HEK293 (cell line): ENCODE results near the gene KLHL21.

ENCODE experiments used
- CTCF ChIP-seq: fragments of 450-650 bp; formaldehyde crosslinking; IDR thresholded peaks from 2 replicates; pipeline ENCODE4 v1.5.1; 2016; ENCODE audit warnings: missing biosample characterization, missing genetic modification characterization
- MYNN ChIP-seq: fragments of 450-650 bp; formaldehyde crosslinking; IDR thresholded peaks from 2 replicates; pipeline ENCODE4 v1.5.1; 2016; ENCODE audit warnings: missing biosample characterization, missing genetic modification characterization, borderline replicate concordance
- REST ChIP-seq: fragments of 450-650 bp; formaldehyde crosslinking; IDR thresholded peaks from 2 replicates; pipeline ENCODE4 v1.5.1; 2016; ENCODE audit warnings: missing biosample characterization, missing genetic modification characterization
- SP2 ChIP-seq: fragments of 450-650 bp; formaldehyde crosslinking; IDR thresholded peaks from 2 replicates; pipeline ENCODE4 v1.5.1; 2016; ENCODE audit warnings: missing biosample characterization, missing genetic modification characterization
- YY2 ChIP-seq: fragments of 450-650 bp; formaldehyde crosslinking; IDR thresholded peaks from 2 replicates; pipeline ENCODE4 v1.5.1; 2016; ENCODE audit warnings: missing biosample characterization, missing genetic modification characterization
- ZBTB1 ChIP-seq: fragments of 450-650 bp; formaldehyde crosslinking; IDR thresholded peaks from 2 replicates; pipeline ENCODE4 v1.5.1; 2016; ENCODE audit warnings: missing biosample characterization, missing genetic modification characterization
- ZBTB44 ChIP-seq: fragments of 450-650 bp; IDR thresholded peaks from 2 replicates; pipeline ENCODE4 v1.5.1; 2018; ENCODE audit warnings: missing biosample characterization, mild to moderate bottlenecking, missing genetic modification characterization
- ZNF155 ChIP-seq: fragments of 450-650 bp; formaldehyde crosslinking; IDR thresholded peaks from 2 replicates; pipeline ENCODE4 v1.5.1; 2016; ENCODE audit warnings: missing biosample characterization, missing genetic modification characterization
- ZNF274 ChIP-seq, 2 experiments: fragments of 200-500 bp in 1 of 2; fragments of 450-650 bp in 1 of 2; sonication (Bioruptor generic) in 1 of 2; formaldehyde crosslinking in 1 of 2; IDR thresholded peaks; 2 replicates each; pipeline versions ENCODE4 v1.5.1 to v1.6.1; 2014 to 2016; ENCODE audit warnings: borderline replicate concordance in 1 of 2, inconsistent platforms in 1 of 2, low read length in 1 of 2, missing biosample characterization in 1 of 2, missing genetic modification characterization in 1 of 2
- ZNF792 ChIP-seq: fragments of 450-650 bp; formaldehyde crosslinking; IDR thresholded peaks from 2 replicates; pipeline ENCODE4 v1.5.1; 2016; ENCODE audit warnings: missing biosample characterization, missing genetic modification characterization

- TF ChIP-seq REST (tag by site-specific recombination) (no peak), ZNF155 (tag by site-specific recombination) (no peak), CTCF (tag by site-specific recombination) (no peak), ZNF792 (tag by site-specific recombination) (no peak), ZNF274 (IDR thresholded peaks at IDR 0.05; ENCODE audit: low read length) (no peak), ZNF274 (tag by site-specific recombination; IDR thresholded peaks at IDR 0.05; ENCODE audit: borderline replicate concordance) (no peak), SP2 (no peak), ZBTB44 (tag by site-specific recombination) (no peak), MYNN (no peak), YY2 (tag by site-specific recombination) (no peak), ZBTB1 (no peak)
Measured at GRCh38 chr1:6570100-6570499, 32.6 kb downstream of the KLHL21 start.
